Kidney epithelial cell (primary cell): ENCODE data around the gene CNGA4. TPM values are rescaled to one million over a fixed set of nuclear protein-coding genes. Genes with fewer than 3 reads are reported as not detected.

Source experiments
- DNase-seq: peaks from one replicate; pipeline ENCODE4 v3.0.0-alpha.2; 2010; ENCODE audit warnings: low read depth
- H3K27me3 ChIP-seq: 2 replicates; pipeline ENCODE4 v1.6.0; 2011; ENCODE audit warnings: low read length; ENCODE audit not compliant: control insufficient read depth, insufficient read depth
- H3K36me3 ChIP-seq: 2 replicates; pipeline ENCODE4 v1.5.1; 2011; ENCODE audit warnings: low read length; ENCODE audit not compliant: control insufficient read depth, insufficient read depth
- H3K4me3 ChIP-seq: 2 replicates; pipeline ENCODE4 v1.5.1; 2011; ENCODE audit warnings: low read depth, mild to moderate bottlenecking, control low read depth, low read length
- total RNA-seq: library from RNA; depleted of rRNA; stranded (reverse); fragments of >200 nt; gene quantifications from 2 replicates; pipeline ENCODE4 v1.2.3, GENCODE V29; 2015
- TF ChIP-seq, protein P1 (sequence below): IDR thresholded peaks from 2 replicates; pipeline ENCODE4 v1.5.1; 2011; ENCODE audit warnings: mild to moderate bottlenecking, moderate library complexity, low read length, control low read depth, inconsistent platforms; ENCODE audit not compliant: insufficient read depth, poor library complexity, severe bottlenecking

Gene CNGA4
- 0.14 and 0.54 TPM in 2 replicates for total RNA-seq

GRCh38 chr11:6238902-6239301 lies at the start of gene CNGA4:
CNGA4 (plus strand) TSS chr11:6239089; CDS start chr11:6239207, 118 bp downstream.
- H3K27me3 ChIP-seq: no peaks in the 10 kb centered on the region

DNA sequence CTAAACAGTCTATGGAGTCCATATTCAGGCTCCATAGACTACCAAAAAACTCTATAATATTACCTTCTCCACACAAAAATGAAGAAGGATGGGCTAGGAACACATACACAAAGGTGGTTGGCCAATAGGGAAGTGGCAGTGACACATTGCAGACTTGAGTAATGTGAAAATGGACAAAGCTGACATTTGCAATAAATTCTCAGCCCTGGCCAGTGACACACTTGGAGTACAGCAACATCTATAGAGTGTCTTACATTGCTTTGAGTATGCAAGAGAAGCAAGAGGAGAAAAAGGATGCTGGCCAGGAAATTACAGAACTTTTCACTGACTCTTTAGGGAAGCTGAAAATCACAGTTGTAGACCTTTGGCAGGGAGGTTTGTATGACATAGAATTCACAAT lies 47.1 kb upstream of the CNGA4 start:
- TF ChIP-seq, protein P1, sequence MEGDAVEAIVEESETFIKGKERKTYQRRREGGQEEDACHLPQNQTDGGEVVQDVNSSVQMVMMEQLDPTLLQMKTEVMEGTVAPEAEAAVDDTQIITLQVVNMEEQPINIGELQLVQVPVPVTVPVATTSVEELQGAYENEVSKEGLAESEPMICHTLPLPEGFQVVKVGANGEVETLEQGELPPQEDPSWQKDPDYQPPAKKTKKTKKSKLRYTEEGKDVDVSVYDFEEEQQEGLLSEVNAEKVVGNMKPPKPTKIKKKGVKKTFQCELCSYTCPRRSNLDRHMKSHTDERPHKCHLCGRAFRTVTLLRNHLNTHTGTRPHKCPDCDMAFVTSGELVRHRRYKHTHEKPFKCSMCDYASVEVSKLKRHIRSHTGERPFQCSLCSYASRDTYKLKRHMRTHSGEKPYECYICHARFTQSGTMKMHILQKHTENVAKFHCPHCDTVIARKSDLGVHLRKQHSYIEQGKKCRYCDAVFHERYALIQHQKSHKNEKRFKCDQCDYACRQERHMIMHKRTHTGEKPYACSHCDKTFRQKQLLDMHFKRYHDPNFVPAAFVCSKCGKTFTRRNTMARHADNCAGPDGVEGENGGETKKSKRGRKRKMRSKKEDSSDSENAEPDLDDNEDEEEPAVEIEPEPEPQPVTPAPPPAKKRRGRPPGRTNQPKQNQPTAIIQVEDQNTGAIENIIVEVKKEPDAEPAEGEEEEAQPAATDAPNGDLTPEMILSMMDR: no peak
- no peak for DNase-seq

More at GRCh38 chr11:6238902-6239301, at the start of gene CNGA4:
- H3K4me3 ChIP-seq: no peak within 1 kb of the TSS
- no peak for DNase-seq
- TF ChIP-seq, protein P1: no peak
- H3K36me3 ChIP-seq: no peaks in the 10 kb centered on the region

GRCh38 chr11:6194065-6194581 lies 44.8 kb upstream of the CNGA4 start:
- DNase-seq: no peak
- TF ChIP-seq, protein P1: no peak
- Histone ChIP-seq H3K4me3 (no peak overlapping the region), H3K27me3 (no peaks in the 10 kb centered on the region), H3K36me3 (no peaks in the 10 kb centered on the region)

More for the DNA sequence above, 47.1 kb upstream of the CNGA4 start:
- Histone ChIP-seq H3K36me3 (no peaks in the 10 kb centered on the region), H3K27me3 (no peaks in the 10 kb centered on the region), H3K4me3 (no peak overlapping the region)

DNA sequence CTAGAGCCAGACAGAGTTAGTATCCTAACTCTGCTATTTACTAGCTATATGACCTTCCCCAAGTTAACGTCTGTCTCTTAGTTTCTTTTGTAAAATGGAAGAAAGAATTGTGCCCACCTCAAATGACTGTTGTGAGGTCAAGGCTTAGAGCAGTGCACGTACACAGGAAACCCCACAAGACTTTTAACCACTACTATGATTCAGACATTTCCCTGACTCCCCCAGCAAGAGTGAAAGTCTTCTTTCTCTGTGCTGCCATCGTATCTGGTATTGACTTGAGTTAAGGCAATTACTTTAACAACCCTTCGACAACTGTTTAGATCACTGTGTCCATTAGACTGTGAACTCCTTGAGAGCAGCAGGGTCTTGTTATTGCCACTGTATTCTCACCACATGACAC lies 42.5 kb upstream of the CNGA4 start:
- no peak overlapping the region for H3K4me3 ChIP-seq
- no peaks in the 10 kb centered on the region for H3K27me3 ChIP-seq
- TF ChIP-seq, protein P1: no peak
- no peak for DNase-seq
- H3K36me3 ChIP-seq: no peaks in the 10 kb centered on the region

DNA sequence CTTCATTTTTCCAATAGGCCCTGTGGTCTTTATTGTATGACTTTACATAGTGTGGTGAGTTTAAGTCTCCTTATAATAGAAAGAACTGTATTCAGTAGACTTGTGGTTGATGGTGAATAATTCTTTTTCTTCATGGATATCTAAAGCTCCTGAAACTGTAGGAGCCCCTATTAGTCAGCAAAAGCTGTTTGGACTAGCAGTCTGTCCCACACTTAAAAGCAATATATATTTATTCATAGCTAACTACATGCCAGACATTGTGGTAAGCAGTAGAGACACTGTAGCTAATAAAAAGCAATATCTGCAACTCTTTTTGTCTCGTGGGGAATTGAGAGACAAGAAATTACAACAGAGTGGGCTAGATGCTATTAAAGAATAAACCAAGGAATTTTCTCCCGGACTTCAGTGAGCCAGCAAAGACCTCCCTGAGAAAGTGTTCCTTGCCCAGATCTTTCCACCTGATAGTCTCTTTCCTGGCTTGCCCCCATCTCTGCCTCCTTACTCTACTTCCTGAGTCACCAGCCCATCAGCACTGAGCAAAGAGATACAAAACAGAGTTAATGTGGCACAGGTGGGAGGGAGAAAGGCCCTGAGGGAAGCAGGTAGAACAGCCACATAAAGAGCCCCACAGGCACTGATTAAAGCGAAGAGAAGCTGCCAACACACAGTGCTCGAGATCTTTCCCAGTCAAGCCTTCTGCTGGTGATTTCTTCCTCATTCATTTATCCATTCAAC lies 41.3 kb upstream of the CNGA4 start:
- H3K36me3 ChIP-seq: no peaks in the 10 kb centered on the region
- H3K4me3 ChIP-seq: no peak overlapping the region
- H3K27me3 ChIP-seq: no peaks in the 10 kb centered on the region
- TF ChIP-seq, protein P1: no peak
- DNase-seq: no peak
